ENCODE measurements around the gene DET1.
A peak's percentile ranks its signal among the peaks of the same experiment; 100 is the strongest.

- peak; percentile 24 for TF ChIP-seq CTCF (IDR thresholded peaks at IDR 0.05; ENCODE audit: poor library complexity, severe bottlenecking)
- TF ChIP-seq RAD21 (conservative IDR thresholded peaks at IDR 0.05), result peak; percentile 40
- TF ChIP-seq EZH2 (IDR thresholded peaks at IDR 0.05; ENCODE audit: borderline replicate concordance, insufficient read depth, low read length, poor library complexity, severe bottlenecking), result no peak
- peak; percentile 25 for TF ChIP-seq SMC3 (conservative IDR thresholded peaks at IDR 0.05; ENCODE audit: poor library complexity)
- peak; percentile 77 for TF ChIP-seq EP300 (conservative IDR thresholded peaks at IDR 0.05; ENCODE audit: poor library complexity, severe bottlenecking)
- TF ChIP-seq MXI1 (conservative IDR thresholded peaks at IDR 0.05; ENCODE audit: poor library complexity, severe bottlenecking), result peak; percentile 60
- peak; percentile 69 for TF ChIP-seq REST (IDR thresholded peaks at IDR 0.05; ENCODE audit: borderline replicate concordance)
- peak; percentile 47 for TF ChIP-seq POLR2AphosphoS5 (IDR thresholded peaks at IDR 0.05)
Measured at GRCh38 chr15:88574655-88575054, 28.2 kb upstream of the DET1 start.

All from neural cell (in vitro differentiated cells).